ENCODE results near the gene PNLIPRP1.

Gene PNLIPRP1

GRCh38 chr10:116631871-116632295 lies 41.1 kb downstream of the PNLIPRP1 start:
- DNase-seq (ENCODE audit: low spot score) = no peak

DNA sequence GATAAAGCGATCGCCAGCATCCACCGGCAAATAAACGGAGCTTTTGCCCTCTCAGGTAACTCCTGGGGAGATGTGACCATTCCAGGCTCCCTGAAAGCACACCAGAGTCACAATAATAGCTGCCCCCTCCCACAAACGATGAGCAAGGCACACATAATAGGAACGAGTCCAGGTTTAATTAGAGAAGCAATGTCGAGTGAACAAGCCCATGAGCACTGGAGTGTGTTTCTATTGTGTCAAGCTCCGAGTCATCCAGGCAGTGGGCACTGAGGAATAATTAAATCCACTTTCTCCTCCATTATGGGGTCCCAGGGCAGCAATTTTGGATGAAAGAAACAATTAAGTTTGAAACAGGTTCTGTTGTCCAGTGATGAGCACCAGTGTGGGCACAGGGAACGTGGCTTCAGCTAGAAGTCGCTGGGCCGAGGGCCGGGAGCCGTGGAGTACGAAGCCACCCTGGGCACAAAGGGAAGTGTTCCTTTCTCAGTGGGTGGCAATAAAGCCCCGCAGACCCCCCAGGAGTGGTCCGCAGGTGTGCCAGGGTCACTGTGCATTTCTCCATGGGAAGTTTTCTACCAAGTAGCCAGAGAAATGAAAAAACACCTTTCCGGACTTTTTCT lies 41.9 kb downstream of the PNLIPRP1 start:
- no peak for DNase-seq (ENCODE audit: low spot score)

DNA sequence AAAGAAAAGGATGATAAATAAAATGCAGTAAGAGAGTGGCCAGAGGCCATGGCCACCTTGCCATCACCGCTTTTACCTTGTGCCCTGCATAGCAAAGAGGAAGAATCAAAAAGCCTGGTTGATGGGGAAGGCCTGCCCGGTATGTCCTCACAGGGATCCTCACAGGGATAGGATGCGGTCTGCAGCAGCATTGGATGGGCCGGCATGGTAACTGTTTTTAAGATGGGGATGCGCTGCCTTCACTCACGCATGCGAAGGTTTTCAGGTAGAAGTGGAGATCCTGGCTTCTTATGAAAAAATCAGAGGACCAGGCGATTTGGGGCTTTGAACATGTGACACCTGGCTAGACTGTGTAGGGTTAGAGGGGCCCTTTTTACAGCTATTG lies 42.4 kb downstream of the PNLIPRP1 start:
- no peak for DNase-seq (ENCODE audit: low spot score)

DNA sequence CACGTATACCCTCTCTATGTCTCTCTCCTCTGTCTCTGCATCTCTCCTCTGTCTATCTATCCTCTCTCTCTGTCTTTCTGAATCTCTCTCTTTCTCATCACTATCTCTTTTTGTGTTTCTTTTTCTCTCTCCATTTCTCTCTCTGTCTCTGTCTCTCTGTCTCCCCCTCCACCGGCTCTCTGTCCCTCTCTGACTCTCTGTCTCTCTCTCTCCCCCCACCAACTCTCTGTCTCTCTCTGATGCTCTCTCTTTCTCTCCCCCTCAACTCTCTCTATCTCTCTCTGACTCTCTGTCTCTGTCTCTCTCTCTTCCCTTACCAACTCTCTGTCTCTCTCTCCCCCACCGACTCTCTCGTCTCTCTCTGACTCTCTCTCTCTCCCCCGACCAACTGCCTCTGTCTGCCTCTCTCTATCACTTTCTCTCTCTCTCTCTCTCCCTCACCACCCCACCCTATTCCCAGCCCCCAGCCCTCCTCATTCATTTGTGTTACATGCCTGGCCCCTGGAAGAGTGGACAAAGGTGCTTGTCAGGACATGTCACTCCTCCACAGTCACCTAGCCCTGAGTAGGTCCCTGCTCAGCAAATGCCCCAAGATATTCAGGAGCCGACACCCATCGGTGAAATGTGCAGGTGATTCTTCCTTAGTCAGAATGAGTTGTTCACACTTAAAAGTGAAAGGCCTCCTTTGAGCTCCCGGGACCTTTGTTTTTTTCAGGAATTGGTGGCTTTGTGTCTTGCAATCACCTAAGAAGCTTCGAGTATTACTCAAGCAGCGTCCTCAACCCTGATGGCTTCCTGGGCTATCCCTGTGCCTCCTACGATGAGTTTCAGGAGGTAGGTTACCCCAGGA lies 43.6 kb downstream of the PNLIPRP1 start:
- DNase-seq (ENCODE audit: low spot score) = no peak

- no peak for DNase-seq (ENCODE audit: low spot score)
Observed at GRCh38 chr10:116636385-116636784, 45.6 kb downstream of the PNLIPRP1 start.

DNA sequence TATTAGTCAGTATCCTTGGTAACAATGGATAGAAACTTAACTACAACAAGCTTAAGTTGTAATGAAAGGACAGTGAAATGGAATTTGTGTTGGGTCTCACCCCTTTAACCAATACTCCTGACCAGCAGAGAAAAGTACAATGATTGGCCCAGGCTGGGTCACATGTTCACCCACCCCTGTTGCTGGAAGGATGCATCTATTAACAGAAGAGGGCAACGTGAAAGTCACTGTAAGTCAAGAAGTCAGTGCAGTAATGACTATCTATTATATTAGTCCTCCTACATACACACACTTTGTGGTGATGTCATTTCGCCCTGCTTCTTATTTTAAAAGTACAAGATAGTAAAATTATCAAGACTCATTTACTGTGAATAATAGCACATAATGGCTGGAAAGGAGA lies 46.2 kb downstream of the PNLIPRP1 start:
- no peak for DNase-seq (ENCODE audit: low spot score)

DNA sequence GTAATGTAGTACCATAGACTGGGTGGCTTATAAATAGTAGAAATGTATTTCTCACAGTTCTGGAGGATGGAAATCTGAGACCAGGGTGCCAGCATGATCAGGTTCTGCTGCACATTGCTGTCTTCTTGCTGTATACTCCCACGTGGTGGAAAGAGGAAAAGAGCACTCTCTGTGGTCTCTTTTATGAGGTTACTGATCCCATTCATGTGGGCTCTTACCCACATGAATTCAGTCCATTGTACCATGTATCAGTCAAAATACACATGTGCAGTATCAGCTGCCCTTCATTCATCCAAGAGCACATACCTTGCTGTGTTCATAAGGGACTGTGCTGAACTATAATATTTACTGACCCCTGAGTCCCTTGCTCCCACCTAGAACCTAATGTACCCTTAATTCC lies 47.1 kb downstream of the PNLIPRP1 start:
- DNase-seq (ENCODE audit: low spot score) = no peak

DNA sequence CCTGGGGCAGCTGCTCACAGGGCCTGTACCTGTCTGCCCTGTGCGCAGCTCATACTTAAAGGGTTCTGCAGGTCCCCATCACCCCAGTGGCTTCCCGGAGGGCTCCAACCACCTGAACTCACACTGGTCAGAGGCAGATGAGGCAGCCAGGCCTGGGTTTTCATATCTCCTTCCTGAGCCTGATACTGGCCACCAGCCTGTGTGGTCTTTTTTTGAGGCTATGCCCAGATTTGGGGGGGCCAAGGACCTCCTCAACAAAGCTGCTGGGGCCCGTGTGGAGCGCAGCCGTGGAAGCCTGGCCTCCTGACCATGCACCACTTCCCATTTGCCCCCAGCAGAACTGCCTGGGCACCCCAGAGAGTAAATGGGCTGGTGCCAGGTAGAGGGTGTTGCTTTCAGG lies 55.7 kb downstream of the PNLIPRP1 start:
- no peak for DNase-seq (ENCODE audit: low spot score)

GRCh38 chr10:116648903-116649302 lies 58.1 kb downstream of the PNLIPRP1 start:
- DNase-seq (ENCODE audit: low spot score) = no peak

GRCh38 chr10:116653885-116654284 lies 63.1 kb downstream of the PNLIPRP1 start:
- DNase-seq (ENCODE audit: low spot score) = no peak

- DNase-seq (ENCODE audit: low spot score) = no peak
Observed at GRCh38 chr10:116654816-116655215, 64.1 kb downstream of the PNLIPRP1 start.

DNA sequence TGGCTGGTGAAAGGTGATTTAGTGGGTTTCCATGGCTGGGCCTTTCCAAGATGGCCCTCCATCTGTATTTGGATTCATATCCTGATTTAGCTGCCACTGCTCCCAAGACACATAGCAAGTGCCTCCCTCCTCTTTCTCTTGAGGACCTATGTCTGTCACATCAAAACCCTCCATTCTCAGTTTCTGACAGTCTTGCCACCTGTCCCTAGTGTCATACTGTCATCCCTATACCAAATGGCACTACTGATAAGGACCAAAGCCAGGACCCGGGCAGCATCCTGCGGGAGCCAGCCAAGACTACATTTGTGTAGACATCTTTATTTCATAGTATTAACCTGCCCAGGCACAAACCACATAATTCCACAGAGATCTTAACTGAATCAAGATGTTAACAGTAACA lies 64.8 kb downstream of the PNLIPRP1 start:
- DNase-seq (ENCODE audit: low spot score) = no peak

DNA sequence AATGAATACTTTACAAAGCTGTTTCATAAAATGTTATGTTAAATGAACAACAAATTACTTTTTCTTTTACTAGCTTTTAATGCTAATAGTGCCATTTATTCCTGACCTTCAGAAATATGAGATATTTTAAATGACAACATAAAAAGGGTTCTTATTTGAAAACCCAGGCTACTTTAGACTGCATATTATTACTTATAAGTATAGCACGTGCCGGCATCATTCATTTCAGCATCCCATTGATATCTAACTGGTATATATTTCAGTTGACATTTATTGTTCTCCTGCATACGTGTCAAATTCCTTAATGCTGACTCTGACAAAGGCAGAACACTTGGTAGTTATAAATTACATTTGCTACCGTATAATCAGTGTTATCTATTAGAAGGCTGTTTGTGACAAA lies 65.3 kb downstream of the PNLIPRP1 start:
- no peak for DNase-seq (ENCODE audit: low spot score)

GRCh38 chr10:116657863-116658551 lies 67.2 kb downstream of the PNLIPRP1 start:
- no peak for DNase-seq (ENCODE audit: low spot score)

All from AG08396 (cell line).